T-helper 1 cell (primary cell): Measurements from ENCODE around the gene COL5A1.

Experiments
- DNase-seq, 5 donors: peaks; one replicate each; pipeline ENCODE4 v3.0.0-alpha.2; 2012 to 2020

Gene COL5A1

GRCh38 chr9:134774410-134774809, 132.8 kb downstream of the COL5A1 start:
- no peak for DNase-seq

GRCh38 chr9:134775081-134775951, 133.7 kb downstream of the COL5A1 start:
- DNase-seq: no peak

GRCh38 chr9:134776080-134776796, 134.6 kb downstream of the COL5A1 start:
- no peak for DNase-seq

GRCh38 chr9:134777153-134777552, 135.6 kb downstream of the COL5A1 start:
- no peak for DNase-seq

- DNase-seq: no peak
These were observed 136.6 kb downstream of the COL5A1 start for GRCh38 chr9:134778156-134778555.

- DNase-seq: no peak
These were observed 137.3 kb downstream of the COL5A1 start for GRCh38 chr9:134778841-134779411.

GRCh38 chr9:134779640-134780039, 138.0 kb downstream of the COL5A1 start:
- DNase-seq: no peak

GRCh38 chr9:134781591-134782302, 140.1 kb downstream of the COL5A1 start:
- DNase-seq: no peak

- DNase-seq: no peak
These were observed 141.5 kb downstream of the COL5A1 start for GRCh38 chr9:134782921-134783698.

GRCh38 chr9:134783699-134784039, 142.1 kb downstream of the COL5A1 start:
- no peak for DNase-seq

- DNase-seq: no peak
These were observed 143.1 kb downstream of the COL5A1 start for GRCh38 chr9:134784577-134785305.

- DNase-seq: no peak
These were observed 143.9 kb downstream of the COL5A1 start for GRCh38 chr9:134785325-134786108.

- no peak for DNase-seq
These were observed 146.3 kb downstream of the COL5A1 start for GRCh38 chr9:134787601-134788531.

- no peak for DNase-seq
These were observed 147.6 kb downstream of the COL5A1 start for GRCh38 chr9:134789168-134789567.

GRCh38 chr9:134791009-134791408, 149.4 kb downstream of the COL5A1 start:
- DNase-seq: no peak

GRCh38 chr9:134792627-134793026, 151.0 kb downstream of the COL5A1 start:
- no peak for DNase-seq

GRCh38 chr9:134793288-134794188, 151.9 kb downstream of the COL5A1 start:
- no peak for DNase-seq

GRCh38 chr9:134794663-134795370, 153.2 kb downstream of the COL5A1 start:
- DNase-seq: no peak
